WTC11 (cell line): Measurements from ENCODE around the gene OR13C2. TPM values are rescaled to one million over a fixed set of nuclear protein-coding genes. Genes with fewer than 3 reads are reported as not detected.

Source experiments
- ATAC-seq: fragments of 200-7000 bp; cut with Tn5 transposase; 2 replicates; pipeline ENCODE4 v1.10.0; 2021; ENCODE audit warnings: mild to moderate bottlenecking, moderate library complexity
- CTCF ChIA-PET: fragments of 300-600 bp; sonication (Branson Sonifier 250); formaldehyde crosslinking; loops from one replicate; lab custom pipeline; 2021; ENCODE audit warnings: antibody characterized with exemption; lab: Charles Lee
- POLR2A ChIA-PET: fragments of 350-600 bp; sonication (Branson Sonifier 250); formaldehyde crosslinking; loops from one replicate; lab custom pipeline; 2021; ENCODE audit warnings: antibody characterized with exemption; lab: Charles Lee
- DNase-seq: peaks from one replicate; pipeline ENCODE4 v3.0.0; 2021; ENCODE audit warnings: low spot score
- H3K27ac Mint-ChIP-seq: 2 replicates; pipeline ENCODE4 v1.8.0; 2021; ENCODE audit warnings: mixed read lengths
- H3K27me3 Mint-ChIP-seq: 2 replicates; pipeline ENCODE4 v1.8.0; 2021; ENCODE audit warnings: low read depth, mild to moderate bottlenecking, moderate library complexity, mixed read lengths
- H3K36me3 Mint-ChIP-seq: 2 replicates; pipeline ENCODE4 v1.8.0; 2021; ENCODE audit warnings: mixed read lengths
- H3K4me1 Mint-ChIP-seq: 2 replicates; pipeline ENCODE4 v1.8.0; 2022; ENCODE audit warnings: mixed read lengths
- H3K4me3 Mint-ChIP-seq: 2 replicates; pipeline ENCODE4 v1.8.0; 2021; ENCODE audit warnings: mild to moderate bottlenecking, moderate library complexity, mixed read lengths
- H3K9me3 Mint-ChIP-seq: 2 replicates; pipeline ENCODE4 v1.8.0; 2021; ENCODE audit warnings: mixed read lengths
- ATF1 ChIP-seq: sonication (generic); formaldehyde crosslinking; IDR thresholded peaks from 2 replicates; pipeline ENCODE4 v1.8.1; 2023; ENCODE audit warnings: mild to moderate bottlenecking, moderate library complexity, missing genetic modification reagents
- CBFB ChIP-seq: sonication (generic); formaldehyde crosslinking; IDR thresholded peaks from 2 replicates; pipeline ENCODE4 v1.8.1; 2022; ENCODE audit warnings: mild to moderate bottlenecking, low read depth, missing genetic modification reagents
- CREB1 ChIP-seq: sonication (generic); formaldehyde crosslinking; IDR thresholded peaks from 2 replicates; pipeline ENCODE4 v1.8.0; 2023; ENCODE audit warnings: mild to moderate bottlenecking, missing genetic modification reagents
- EMX1 ChIP-seq: fragments of 250-450 bp; sonication (Bioruptor Pico); IDR thresholded peaks from 2 replicates; pipeline ENCODE4 v1.8.0; 2021; ENCODE audit warnings: mild to moderate bottlenecking
- FOXJ3 ChIP-seq: sonication (generic); formaldehyde crosslinking; IDR thresholded peaks from 2 replicates; pipeline ENCODE4 v1.9.0; 2021; ENCODE audit warnings: missing genetic modification reagents, mild to moderate bottlenecking, borderline replicate concordance
- FOXP4 ChIP-seq: sonication (generic); formaldehyde crosslinking; IDR thresholded peaks from 2 replicates; pipeline ENCODE4 v1.8.0; 2022; ENCODE audit warnings: mild to moderate bottlenecking, missing genetic modification reagents
- GTF2I ChIP-seq: fragments of 250-450 bp; sonication (Bioruptor Pico); conservative IDR thresholded peaks from 2 replicates; pipeline ENCODE4 v1.4.0; 2021; ENCODE audit warnings: mild to moderate bottlenecking
- IRF1 ChIP-seq: sonication (generic); formaldehyde crosslinking; IDR thresholded peaks from 2 replicates; pipeline ENCODE4 v1.8.0; 2023; ENCODE audit warnings: missing genetic modification reagents
- IRF2 ChIP-seq: sonication (generic); formaldehyde crosslinking; IDR thresholded peaks from 2 replicates; pipeline ENCODE4 v1.8.0; 2022; ENCODE audit warnings: low read depth, missing genetic modification reagents, borderline replicate concordance
- JAZF1 ChIP-seq: fragments of 250-450 bp; sonication (Bioruptor Pico); IDR thresholded peaks from 2 replicates; pipeline ENCODE4 v1.9.0; 2021; ENCODE audit warnings: moderate library complexity, mild to moderate bottlenecking, inconsistent platforms
- NFATC4 ChIP-seq: fragments of 250-450 bp; sonication (Bioruptor Pico); IDR thresholded peaks from 2 replicates; pipeline ENCODE4 v1.9.0; 2021; ENCODE audit warnings: mild to moderate bottlenecking
- NFYB ChIP-seq: sonication (generic); formaldehyde crosslinking; conservative IDR thresholded peaks from 2 replicates; pipeline ENCODE4 v1.8.0; 2022; ENCODE audit warnings: low read depth, missing genetic modification reagents
- OVOL2 ChIP-seq: fragments of 250-450 bp; sonication (Bioruptor Pico); IDR thresholded peaks from 2 replicates; pipeline ENCODE4 v1.9.0; 2021; ENCODE audit warnings: mild to moderate bottlenecking, borderline replicate concordance
- PREB ChIP-seq: sonication (generic); formaldehyde crosslinking; IDR thresholded peaks from 2 replicates; pipeline ENCODE4 v1.8.1; 2022; ENCODE audit warnings: mild to moderate bottlenecking, missing genetic modification reagents, moderate library complexity, borderline replicate concordance
- SMAD3 ChIP-seq: sonication (generic); formaldehyde crosslinking; IDR thresholded peaks from 2 replicates; pipeline ENCODE4 v1.8.0; 2022; ENCODE audit warnings: missing genetic modification reagents, mild to moderate bottlenecking, borderline replicate concordance
- TEAD1 ChIP-seq: sonication (generic); formaldehyde crosslinking; IDR thresholded peaks from 2 replicates; pipeline ENCODE4 v1.8.0; 2022; ENCODE audit warnings: mild to moderate bottlenecking, missing genetic modification reagents
- USF2 ChIP-seq: sonication (generic); formaldehyde crosslinking; IDR thresholded peaks from 2 replicates; pipeline ENCODE4 v1.8.1; 2023; ENCODE audit warnings: mild to moderate bottlenecking, missing genetic modification reagents, moderate library complexity
- ZNF138 ChIP-seq: sonication (generic); formaldehyde crosslinking; conservative IDR thresholded peaks from 2 replicates; pipeline ENCODE4 v1.8.1; 2022; ENCODE audit warnings: mild to moderate bottlenecking, moderate library complexity, missing genetic modification reagents
- ZNF219 ChIP-seq: sonication (generic); formaldehyde crosslinking; IDR thresholded peaks from 2 replicates; pipeline ENCODE4 v1.8.0; 2023; ENCODE audit warnings: missing genetic modification reagents, mild to moderate bottlenecking, borderline replicate concordance
- ZNF425 ChIP-seq: fragments of 250-450 bp; sonication (Bioruptor Pico); conservative IDR thresholded peaks from 2 replicates; pipeline ENCODE4 v1.9.0; 2021; ENCODE audit warnings: mild to moderate bottlenecking
- total RNA-seq: library from RNA; stranded (reverse); gene quantifications from 3 replicates; pipeline ENCODE4 v1.2.3, GENCODE V29; 2021
- TF ChIP-seq, protein P1 (sequence below): sonication (generic); formaldehyde crosslinking; IDR thresholded peaks from 2 replicates; pipeline ENCODE4 v1.8.1; 2023; ENCODE audit warnings: mild to moderate bottlenecking, missing genetic modification reagents
- TF ChIP-seq, protein P2 (sequence below): sonication (generic); formaldehyde crosslinking; IDR thresholded peaks from 2 replicates; pipeline ENCODE4 v1.8.0; 2023; ENCODE audit warnings: missing genetic modification reagents, mild to moderate bottlenecking, borderline replicate concordance

OR13C2 gene
- total RNA-seq, 1 experiment from 2014 or later: not detected

GRCh38 chr9:104611213-104611612, 5.8 kb upstream of the OR13C2 start:
- ChIA-PET CTCF (no interaction called here), POLR2A (no interaction called here)
- no peaks in the 10 kb centered on the region for H3K4me1 Mint-ChIP-seq
- TF ChIP-seq, protein P1, sequence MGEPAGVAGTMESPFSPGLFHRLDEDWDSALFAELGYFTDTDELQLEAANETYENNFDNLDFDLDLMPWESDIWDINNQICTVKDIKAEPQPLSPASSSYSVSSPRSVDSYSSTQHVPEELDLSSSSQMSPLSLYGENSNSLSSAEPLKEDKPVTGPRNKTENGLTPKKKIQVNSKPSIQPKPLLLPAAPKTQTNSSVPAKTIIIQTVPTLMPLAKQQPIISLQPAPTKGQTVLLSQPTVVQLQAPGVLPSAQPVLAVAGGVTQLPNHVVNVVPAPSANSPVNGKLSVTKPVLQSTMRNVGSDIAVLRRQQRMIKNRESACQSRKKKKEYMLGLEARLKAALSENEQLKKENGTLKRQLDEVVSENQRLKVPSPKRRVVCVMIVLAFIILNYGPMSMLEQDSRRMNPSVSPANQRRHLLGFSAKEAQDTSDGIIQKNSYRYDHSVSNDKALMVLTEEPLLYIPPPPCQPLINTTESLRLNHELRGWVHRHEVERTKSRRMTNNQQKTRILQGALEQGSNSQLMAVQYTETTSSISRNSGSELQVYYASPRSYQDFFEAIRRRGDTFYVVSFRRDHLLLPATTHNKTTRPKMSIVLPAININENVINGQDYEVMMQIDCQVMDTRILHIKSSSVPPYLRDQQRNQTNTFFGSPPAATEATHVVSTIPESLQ: no peak
- no peak for TF ChIP-seq FOXP4 (CRISPR knock-in tag)
- TF ChIP-seq OVOL2 (CRISPR knock-in tag): no peak
- TF ChIP-seq, protein P2, sequence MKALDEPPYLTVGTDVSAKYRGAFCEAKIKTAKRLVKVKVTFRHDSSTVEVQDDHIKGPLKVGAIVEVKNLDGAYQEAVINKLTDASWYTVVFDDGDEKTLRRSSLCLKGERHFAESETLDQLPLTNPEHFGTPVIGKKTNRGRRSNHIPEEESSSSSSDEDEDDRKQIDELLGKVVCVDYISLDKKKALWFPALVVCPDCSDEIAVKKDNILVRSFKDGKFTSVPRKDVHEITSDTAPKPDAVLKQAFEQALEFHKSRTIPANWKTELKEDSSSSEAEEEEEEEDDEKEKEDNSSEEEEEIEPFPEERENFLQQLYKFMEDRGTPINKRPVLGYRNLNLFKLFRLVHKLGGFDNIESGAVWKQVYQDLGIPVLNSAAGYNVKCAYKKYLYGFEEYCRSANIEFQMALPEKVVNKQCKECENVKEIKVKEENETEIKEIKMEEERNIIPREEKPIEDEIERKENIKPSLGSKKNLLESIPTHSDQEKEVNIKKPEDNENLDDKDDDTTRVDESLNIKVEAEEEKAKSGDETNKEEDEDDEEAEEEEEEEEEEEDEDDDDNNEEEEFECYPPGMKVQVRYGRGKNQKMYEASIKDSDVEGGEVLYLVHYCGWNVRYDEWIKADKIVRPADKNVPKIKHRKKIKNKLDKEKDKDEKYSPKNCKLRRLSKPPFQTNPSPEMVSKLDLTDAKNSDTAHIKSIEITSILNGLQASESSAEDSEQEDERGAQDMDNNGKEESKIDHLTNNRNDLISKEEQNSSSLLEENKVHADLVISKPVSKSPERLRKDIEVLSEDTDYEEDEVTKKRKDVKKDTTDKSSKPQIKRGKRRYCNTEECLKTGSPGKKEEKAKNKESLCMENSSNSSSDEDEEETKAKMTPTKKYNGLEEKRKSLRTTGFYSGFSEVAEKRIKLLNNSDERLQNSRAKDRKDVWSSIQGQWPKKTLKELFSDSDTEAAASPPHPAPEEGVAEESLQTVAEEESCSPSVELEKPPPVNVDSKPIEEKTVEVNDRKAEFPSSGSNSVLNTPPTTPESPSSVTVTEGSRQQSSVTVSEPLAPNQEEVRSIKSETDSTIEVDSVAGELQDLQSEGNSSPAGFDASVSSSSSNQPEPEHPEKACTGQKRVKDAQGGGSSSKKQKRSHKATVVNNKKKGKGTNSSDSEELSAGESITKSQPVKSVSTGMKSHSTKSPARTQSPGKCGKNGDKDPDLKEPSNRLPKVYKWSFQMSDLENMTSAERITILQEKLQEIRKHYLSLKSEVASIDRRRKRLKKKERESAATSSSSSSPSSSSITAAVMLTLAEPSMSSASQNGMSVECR (CRISPR knock-in tag): no peak
- TF ChIP-seq CBFB (CRISPR knock-in tag): no peak
- TF ChIP-seq SMAD3: no peak
- no peak for TF ChIP-seq TEAD1
- TF ChIP-seq FOXJ3 (CRISPR knock-in tag): no peak
- TF ChIP-seq ZNF219: no peak
- TF ChIP-seq ZNF138: no peak
- no peak for TF ChIP-seq IRF1 (CRISPR knock-in tag)
- no peak for TF ChIP-seq IRF2
- TF ChIP-seq CREB1: no peak
- no peak for TF ChIP-seq JAZF1
- no peak for TF ChIP-seq USF2 (CRISPR knock-in tag)
- no peak for TF ChIP-seq NFATC4 (CRISPR knock-in tag)
- H3K27ac Mint-ChIP-seq: no peak overlapping the region
- ATAC-seq: no peak
- H3K4me3 Mint-ChIP-seq: no peak overlapping the region
- H3K27me3 Mint-ChIP-seq: no peaks in the 10 kb centered on the region; the same call in 1 of the 2 replicates
- no peaks in the 10 kb centered on the region for H3K9me3 Mint-ChIP-seq
- no peak for DNase-seq
- no peaks in the 10 kb centered on the region for H3K36me3 Mint-ChIP-seq

GRCh38 chr9:104608336-104608735, 2.9 kb upstream of the OR13C2 start:
- no peak for DNase-seq
- H3K4me3 Mint-ChIP-seq: no peak overlapping the region
- no peaks in the 10 kb centered on the region for H3K36me3 Mint-ChIP-seq
- no peaks in the 10 kb centered on the region; the same call in 1 of the 2 replicates for H3K27me3 Mint-ChIP-seq
- ChIA-PET CTCF (no interaction called here), POLR2A (no interaction called here)
- H3K27ac Mint-ChIP-seq: no peak overlapping the region
- H3K4me1 Mint-ChIP-seq: no peaks in the 10 kb centered on the region
- H3K9me3 Mint-ChIP-seq: no peaks in the 10 kb centered on the region
- ATAC-seq: no peak
- no peak for TF ChIP-seq IRF1 (CRISPR knock-in tag)
- TF ChIP-seq NFATC4 (CRISPR knock-in tag): no peak
- no peak for TF ChIP-seq GTF2I (CRISPR knock-in tag)
- no peak for TF ChIP-seq PREB (CRISPR knock-in tag)
- no peak for TF ChIP-seq NFYB (CRISPR knock-in tag)
- TF ChIP-seq ZNF138: no peak
- no peak for TF ChIP-seq ATF1 (CRISPR knock-in tag)
- TF ChIP-seq ZNF425 (CRISPR knock-in tag): no peak
- TF ChIP-seq EMX1 (CRISPR knock-in tag): no peak
